NCI-H146 treated with DMSO at 0.1 percent for 48 hours (cell line): ENCODE results near the gene SYT17.

Experiments
- DNase-seq: peaks from one replicate; lab custom pipeline; 2025; ENCODE audit not compliant: unreplicated experiment; lab: John Stamatoyannopoulos, UW

Gene SYT17

GRCh38 chr16:19138601-19139000 is 29.4 kb upstream of the SYT17 start:
- peak; percentile 71 for DNase-seq

DNA sequence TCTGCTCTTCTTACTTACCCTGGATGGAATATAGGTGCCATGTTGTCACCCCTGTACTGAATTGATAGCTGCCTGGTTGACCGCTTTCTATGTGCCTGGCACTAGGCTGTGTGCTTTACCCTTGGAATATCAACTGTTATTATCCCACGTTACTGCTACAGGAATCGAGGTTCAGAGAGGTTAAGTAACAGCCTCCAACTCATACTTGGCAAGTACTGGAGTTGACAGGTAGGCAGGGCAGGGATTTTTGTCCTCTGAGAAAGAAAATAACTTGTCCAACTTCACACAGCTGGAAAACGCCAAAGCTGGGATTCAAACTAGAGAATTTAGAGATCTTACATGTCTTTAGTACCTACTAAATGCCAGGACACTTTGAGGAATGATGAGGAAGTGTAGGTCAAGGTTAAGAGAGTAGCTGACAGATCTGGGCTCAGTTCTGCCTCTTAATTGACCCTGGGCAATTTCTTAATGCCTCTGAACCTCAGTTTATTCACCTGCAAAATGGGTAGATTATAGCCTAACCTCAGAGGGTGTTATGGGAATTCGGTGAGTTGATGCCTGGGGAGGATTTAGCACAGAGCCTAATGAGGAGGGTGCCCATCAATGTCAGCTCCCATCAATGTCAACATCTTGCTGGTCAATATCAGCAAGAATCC is 28.5 kb upstream of the SYT17 start:
- no peak for DNase-seq

- DNase-seq: no peak
Observed at GRCh38 chr16:19140396-19140795, 27.6 kb upstream of the SYT17 start.

- DNase-seq: no peak
Observed at GRCh38 chr16:19142939-19143598, 25.0 kb upstream of the SYT17 start.

- no peak for DNase-seq
Observed at GRCh38 chr16:19143599-19143956, 24.5 kb upstream of the SYT17 start.

- DNase-seq: no peak
Observed at GRCh38 chr16:19145010-19145409, 23.0 kb upstream of the SYT17 start.

- DNase-seq: no peak
Observed at GRCh38 chr16:19147126-19147525, 20.9 kb upstream of the SYT17 start.

DNA sequence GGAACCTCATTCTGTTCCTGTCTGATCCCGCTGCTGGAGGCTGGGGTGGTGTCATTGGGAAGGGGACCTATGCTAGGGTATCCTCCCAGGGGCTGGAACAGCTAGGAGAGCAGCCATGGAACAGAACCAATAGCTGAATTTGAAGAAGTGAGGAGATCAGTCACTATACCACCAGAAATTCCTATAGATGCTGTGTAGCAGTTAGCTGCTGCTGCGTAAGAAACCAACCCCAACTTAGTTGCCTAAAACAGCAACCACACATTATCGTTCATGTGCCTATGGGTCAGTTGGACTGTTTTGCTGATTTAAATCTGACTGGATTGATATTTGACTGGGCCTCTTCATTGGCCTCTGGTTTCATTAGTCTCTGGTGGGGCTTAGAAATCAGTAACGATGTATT is 20.4 kb upstream of the SYT17 start:
- no peak for DNase-seq

DNA sequence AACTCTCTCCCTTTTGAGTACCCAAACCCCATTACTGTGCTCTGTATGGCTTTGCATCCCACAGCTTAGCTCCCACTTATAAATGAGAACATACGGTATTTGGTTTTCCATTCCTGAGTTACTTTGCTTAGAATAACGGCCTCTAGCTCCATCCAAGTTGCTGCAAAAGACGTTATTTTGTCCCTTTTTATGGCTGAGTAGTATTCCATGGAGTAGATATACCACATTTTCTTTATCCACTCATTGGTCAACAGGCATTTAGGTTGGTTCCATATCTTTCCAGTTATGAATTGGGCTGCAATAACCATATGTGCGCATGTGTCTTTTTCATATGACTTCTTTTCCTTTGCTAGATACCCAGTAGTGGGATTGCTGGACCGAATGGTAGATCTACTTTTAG is 19.9 kb upstream of the SYT17 start:
- no peak for DNase-seq

DNA sequence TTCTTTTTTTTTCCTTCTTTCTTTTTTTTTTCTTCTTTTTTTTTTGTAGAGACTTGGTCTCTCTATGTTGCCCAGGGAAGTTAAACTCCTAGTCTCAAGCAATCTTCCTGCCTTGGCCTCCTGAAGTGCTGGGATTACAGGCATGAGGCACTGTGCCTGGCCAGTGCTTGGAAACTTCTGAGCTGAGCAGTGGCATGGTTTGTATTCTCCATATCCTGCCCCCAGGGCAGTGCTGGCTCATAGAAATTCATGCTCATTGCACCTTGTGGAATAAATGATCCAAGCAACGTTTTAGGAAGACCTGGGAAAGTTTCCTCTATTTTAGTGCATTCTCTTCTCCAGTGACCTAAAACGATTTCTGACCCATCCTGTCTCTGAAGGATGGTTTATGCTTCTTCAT is 16.7 kb upstream of the SYT17 start:
- DNase-seq: no peak

GRCh38 chr16:19152042-19152441 is 16.0 kb upstream of the SYT17 start:
- DNase-seq: no peak

DNA sequence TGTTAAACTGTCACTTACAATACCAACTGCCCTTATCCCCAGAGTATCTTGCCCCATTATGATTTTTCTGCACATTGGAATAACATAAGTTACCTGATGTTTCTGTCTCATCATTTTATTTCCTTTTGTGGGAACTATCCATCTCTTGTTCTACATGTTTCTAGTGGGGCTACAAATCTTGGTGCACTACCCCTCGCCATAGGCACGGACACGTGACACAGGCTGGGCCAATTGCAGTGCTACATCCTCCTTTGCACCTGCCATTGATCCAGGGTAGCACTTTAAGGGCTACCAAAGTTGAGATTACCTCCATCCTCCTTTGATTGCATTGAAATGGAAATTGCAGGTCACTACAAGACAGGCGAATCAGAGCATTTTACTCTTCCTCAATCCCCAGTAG is 14.2 kb upstream of the SYT17 start:
- DNase-seq: no peak

DNA sequence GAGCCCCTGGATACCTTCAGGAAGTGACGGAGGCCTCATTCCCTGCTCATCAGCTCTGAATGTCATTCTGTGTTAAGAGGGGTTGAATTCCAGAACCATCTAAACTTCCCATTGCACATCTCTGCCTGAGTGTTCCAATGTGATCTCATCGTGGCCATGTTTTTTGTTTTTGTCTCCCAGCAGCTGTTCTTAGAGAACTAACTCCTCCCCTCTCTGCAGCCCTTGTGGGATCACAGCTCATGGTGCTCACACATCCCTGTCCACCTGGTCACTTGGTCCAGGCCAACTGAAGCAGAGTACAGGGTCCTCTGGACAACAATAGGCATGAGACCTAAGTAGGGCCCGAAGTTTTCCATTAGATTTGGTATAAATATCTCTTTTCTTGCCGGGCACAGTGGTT is 6.0 kb upstream of the SYT17 start:
- DNase-seq: no peak

GRCh38 chr16:19163215-19163614 is 4.8 kb upstream of the SYT17 start:
- no peak for DNase-seq

GRCh38 chr16:19164285-19164684 is 3.8 kb upstream of the SYT17 start:
- no peak for DNase-seq

DNA sequence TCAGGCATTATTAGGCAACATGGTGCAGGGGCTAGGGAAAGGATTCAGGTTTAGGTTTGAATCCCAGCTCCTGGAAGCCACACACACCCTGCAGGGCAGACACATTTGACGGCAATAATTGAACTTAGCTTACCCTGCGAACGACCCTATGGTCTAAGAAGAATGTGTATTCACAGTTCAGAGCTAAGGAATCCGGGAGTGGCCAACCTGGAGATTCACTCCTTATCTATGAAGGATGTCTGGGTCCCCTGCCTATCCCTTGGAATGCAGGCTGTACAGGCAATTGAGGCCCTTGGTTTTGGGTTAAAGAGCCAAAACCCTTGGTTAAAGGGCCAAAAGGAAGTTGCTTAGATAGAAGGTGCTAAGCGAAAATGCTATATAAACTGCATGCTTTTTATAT is 2.9 kb upstream of the SYT17 start:
- DNase-seq: no peak

DNA sequence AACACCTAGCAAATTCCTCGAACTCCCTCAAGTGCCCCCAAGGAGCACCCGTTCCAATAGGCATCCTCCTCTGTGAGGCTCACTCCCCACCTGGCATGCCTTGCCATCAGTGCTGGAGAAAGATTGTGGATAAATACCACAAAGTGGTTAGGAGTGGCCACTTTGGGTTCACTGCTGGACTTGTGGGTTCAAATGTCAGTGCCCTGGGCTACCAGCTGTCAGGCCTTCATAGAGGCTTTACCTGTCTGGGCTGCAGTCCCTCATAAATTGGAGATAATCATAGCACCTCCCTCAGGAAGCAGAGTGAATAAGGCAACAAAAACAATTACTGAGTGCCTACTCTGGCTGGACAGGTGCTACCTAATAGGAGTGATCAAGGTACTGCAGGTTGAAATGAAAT is 1.5 kb upstream of the SYT17 start:
- DNase-seq: peak; percentile 22

- peak; percentile 71 for DNase-seq
Observed at GRCh38 chr16:19168371-19169081, 486 bp downstream of the SYT17 start.

DNA sequence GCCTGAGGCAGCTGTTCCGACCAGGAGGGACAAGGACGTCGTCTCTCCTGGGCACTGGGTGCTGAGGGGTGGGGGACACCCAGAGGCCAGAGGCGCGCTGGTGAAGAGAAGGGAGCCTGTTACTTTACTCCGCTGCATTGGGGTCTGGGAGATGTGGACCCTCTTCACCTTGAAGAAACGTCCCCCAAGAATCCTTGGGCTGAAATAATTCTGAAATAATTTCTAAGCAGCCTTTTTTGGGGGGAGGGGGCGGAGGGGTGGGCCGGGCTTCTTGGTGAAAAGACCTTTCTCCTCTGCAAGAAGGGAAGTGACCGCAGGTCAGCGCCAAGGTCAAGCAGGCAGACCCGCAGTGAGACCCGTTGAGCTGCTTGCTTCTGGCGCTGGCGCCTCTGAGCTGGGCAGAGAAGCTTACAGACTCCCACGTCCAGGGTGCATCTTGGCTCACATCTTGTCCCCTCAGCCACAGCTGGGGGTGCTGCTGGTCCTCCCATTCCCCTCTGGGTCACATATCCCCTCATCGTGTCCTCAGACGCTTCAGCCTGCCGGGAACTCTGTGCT is 1.1 kb downstream of the SYT17 start:
- no peak for DNase-seq

DNA sequence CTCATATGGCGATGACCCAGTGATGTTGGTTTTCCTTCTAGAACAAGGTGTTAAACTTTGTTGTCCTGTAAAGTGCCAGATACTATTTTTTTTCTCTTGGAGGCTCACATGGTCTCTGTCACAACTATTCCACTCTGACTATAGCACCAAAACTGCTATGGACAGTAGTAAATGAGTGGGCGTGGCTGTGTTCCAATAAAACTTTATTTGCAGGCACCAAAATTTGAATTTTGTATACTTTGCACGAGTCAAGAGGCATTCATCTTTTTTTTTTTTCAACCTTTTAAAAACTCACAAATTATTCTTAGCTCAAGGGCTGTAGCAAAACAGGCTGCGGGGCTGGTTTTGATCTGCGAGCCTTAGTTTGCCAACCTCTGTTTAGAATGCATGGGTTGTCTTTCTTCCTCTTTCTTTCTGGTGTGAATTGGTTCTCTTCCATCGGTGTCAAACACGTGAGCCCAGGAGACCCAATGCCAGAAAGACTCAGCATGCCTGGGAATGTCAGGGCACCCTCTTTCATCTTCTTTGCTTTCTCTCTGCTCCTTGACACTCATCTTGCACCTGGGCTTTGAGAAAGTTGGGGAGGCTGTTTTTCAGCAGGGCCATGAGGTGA is 2.1 kb downstream of the SYT17 start:
- DNase-seq: no peak

GRCh38 chr16:19172098-19172780 is 4.2 kb downstream of the SYT17 start:
- no peak for DNase-seq
